ENCODE data around the gene ERC2. TPM values are rescaled to one million over a fixed set of nuclear protein-coding genes. Genes with fewer than 3 reads are reported as not detected.

ERC2 gene
- total RNA-seq, 2 experiments from 2014 or later, result not detected

GRCh38 chr3:56370991-56371775 lies 97.1 kb downstream of the ERC2 start:
- no peak overlapping the region for H3K4me2 ChIP-seq (ENCODE audit: low read length)
- no peak for DNase-seq (ENCODE audit: low spot score)
- intact Hi-C loops (cut with micrococcal nuclease; ENCODE audit: unreplicated experiment), result no loop called here
- no peaks in the 10 kb centered on the region for H3K79me2 ChIP-seq (ENCODE audit: insufficient read depth, low read depth, low read length)
- no peak overlapping the region for H2AFZ ChIP-seq (ENCODE audit: low read length)
- no peaks in the 10 kb centered on the region for H3K9me2 ChIP-seq (ENCODE audit: insufficient read depth, low read length)
- ChIA-PET POLR2A (no interaction called here), CTCF (ENCODE audit: unreplicated experiment) (no interaction called here)
- no peak overlapping the region for H3K4me3 ChIP-seq (ENCODE audit: low read depth, low read length, poor library complexity, severe bottlenecking)
- no peak overlapping the region for H3K27ac ChIP-seq (ENCODE audit: low read depth, low read length, poor library complexity, severe bottlenecking)
- TF ChIP-seq CTCF (conservative IDR thresholded peaks at IDR 0.05; ENCODE audit: low read length) (no peak), EZH2phosphoT487 (IDR thresholded peaks at IDR 0.05; ENCODE audit: borderline replicate concordance, low read depth, low read length) (no peak)
- BruUV-seq (replicated peaks), result no TSS peak
- no peaks in the 10 kb centered on the region for H3K9me3 ChIP-seq (ENCODE audit: low read length)
- H4K20me1 ChIP-seq (ENCODE audit: insufficient read depth, low read length), result no peaks in the 10 kb centered on the region
- H3K36me3 ChIP-seq (ENCODE audit: insufficient read depth, low read length), result no peaks in the 10 kb centered on the region
- H3K4me1 ChIP-seq (ENCODE audit: insufficient read depth, low read length, poor library complexity, severe bottlenecking), result no peaks in the 10 kb centered on the region

GRCh38 chr3:56369914-56370313 lies 98.4 kb downstream of the ERC2 start:
- H3K9me3 ChIP-seq (ENCODE audit: low read length), result no peaks in the 10 kb centered on the region
- H3K9me2 ChIP-seq (ENCODE audit: insufficient read depth, low read length), result no peaks in the 10 kb centered on the region
- intact Hi-C loops (cut with micrococcal nuclease; ENCODE audit: unreplicated experiment), result no loop called here
- no TSS peak for BruUV-seq (replicated peaks)
- H2AFZ ChIP-seq (ENCODE audit: low read length), result no peak overlapping the region
- no peaks in the 10 kb centered on the region for H3K79me2 ChIP-seq (ENCODE audit: insufficient read depth, low read depth, low read length)
- H3K36me3 ChIP-seq (ENCODE audit: insufficient read depth, low read length), result no peaks in the 10 kb centered on the region
- CTCF ChIA-PET (ENCODE audit: unreplicated experiment), result no interaction called here
- H3K4me1 ChIP-seq (ENCODE audit: insufficient read depth, low read length, poor library complexity, severe bottlenecking), result no peaks in the 10 kb centered on the region
- POLR2A ChIA-PET, result no interaction called here
- no peak overlapping the region for H3K27ac ChIP-seq (ENCODE audit: low read depth, low read length, poor library complexity, severe bottlenecking)
- no peaks in the 10 kb centered on the region for H4K20me1 ChIP-seq (ENCODE audit: insufficient read depth, low read length)
- H3K4me3 ChIP-seq (ENCODE audit: low read depth, low read length, poor library complexity, severe bottlenecking), result no peak overlapping the region
- DNase-seq (ENCODE audit: low spot score), result no peak
- no peak overlapping the region for H3K4me2 ChIP-seq (ENCODE audit: low read length)
- TF ChIP-seq EZH2phosphoT487 (IDR thresholded peaks at IDR 0.05; ENCODE audit: borderline replicate concordance, low read depth, low read length), result no peak
- no peak for TF ChIP-seq CTCF (conservative IDR thresholded peaks at IDR 0.05; ENCODE audit: low read length)

- no peak overlapping the region for H3K4me2 ChIP-seq (ENCODE audit: low read length)
- H3K4me3 ChIP-seq (ENCODE audit: low read depth, low read length, poor library complexity, severe bottlenecking), result no peak overlapping the region
- no peak for TF ChIP-seq CTCF (conservative IDR thresholded peaks at IDR 0.05; ENCODE audit: low read length)
- no peak for TF ChIP-seq EZH2phosphoT487 (IDR thresholded peaks at IDR 0.05; ENCODE audit: borderline replicate concordance, low read depth, low read length)
- H3K79me2 ChIP-seq (ENCODE audit: insufficient read depth, low read depth, low read length), result no peaks in the 10 kb centered on the region
- H3K9me3 ChIP-seq (ENCODE audit: low read length), result no peaks in the 10 kb centered on the region
- no peak for DNase-seq (ENCODE audit: low spot score)
- POLR2A ChIA-PET, result no interaction called here
- no peaks in the 10 kb centered on the region for H3K36me3 ChIP-seq (ENCODE audit: insufficient read depth, low read length)
- intact Hi-C loops (cut with micrococcal nuclease; ENCODE audit: unreplicated experiment), result no loop called here
- H2AFZ ChIP-seq (ENCODE audit: low read length), result no peak overlapping the region
- no TSS peak for BruUV-seq (replicated peaks)
- no peaks in the 10 kb centered on the region for H3K4me1 ChIP-seq (ENCODE audit: insufficient read depth, low read length, poor library complexity, severe bottlenecking)
- no peak overlapping the region for H3K27ac ChIP-seq (ENCODE audit: low read depth, low read length, poor library complexity, severe bottlenecking)
- H3K9me2 ChIP-seq (ENCODE audit: insufficient read depth, low read length), result no peaks in the 10 kb centered on the region
- no peaks in the 10 kb centered on the region for H4K20me1 ChIP-seq (ENCODE audit: insufficient read depth, low read length)
- CTCF ChIA-PET (ENCODE audit: unreplicated experiment), result no interaction called here
These were observed 99.4 kb downstream of the ERC2 start for GRCh38 chr3:56368846-56369245.

All from OCI-LY7 (cell line).